Fibroblast of the aortic adventitia (primary cell): ENCODE results near the gene BMP3. TPM values are rescaled to one million over a fixed set of nuclear protein-coding genes. Genes with fewer than 3 reads are reported as not detected.

Experiments used
- DNase-seq: peaks from one replicate; pipeline ENCODE4 v3.0.0-alpha.2; 2010; ENCODE audit warnings: low read depth
- H3K4me3 ChIP-seq: 2 replicates; pipeline ENCODE4 v1.5.1; 2011; ENCODE audit warnings: low read depth, mild to moderate bottlenecking, control low read depth, low read length, moderate library complexity
- total RNA-seq: library from RNA; depleted of rRNA; stranded (reverse); fragments of >200 nt; gene quantifications from 2 replicates; pipeline ENCODE4 v1.2.3, GENCODE V29; 2012; ENCODE audit warnings: low replicate concordance
- TF ChIP-seq, protein P1 (sequence below): IDR thresholded peaks from 2 replicates; pipeline ENCODE4 v1.5.1; 2011; ENCODE audit warnings: mild to moderate bottlenecking, low read length, control low read depth, inconsistent platforms; ENCODE audit not compliant: insufficient read depth

BMP3 gene
- total RNA-seq, 1 donor = 0.18 TPM

DNA sequence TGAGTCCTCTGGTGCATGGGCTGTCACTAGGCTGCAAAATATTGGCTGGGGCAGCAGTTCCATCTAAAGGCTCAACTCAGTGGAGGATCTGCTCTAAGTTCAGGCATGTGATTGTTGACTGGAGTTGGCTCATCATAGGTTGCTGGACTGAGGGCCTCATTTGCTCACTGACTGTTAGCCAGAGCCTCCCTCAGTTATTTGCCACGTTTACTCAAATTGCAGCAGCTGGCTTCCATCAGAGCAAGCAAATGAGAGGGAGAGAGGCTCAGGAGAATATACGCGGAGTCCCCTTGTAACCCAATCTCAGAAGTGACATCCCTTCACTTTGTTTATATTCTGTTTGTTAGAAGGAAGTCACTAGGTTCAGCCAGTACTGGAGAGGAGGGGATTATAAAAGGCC, 54.1 kb downstream of the BMP3 start:
- TF ChIP-seq, protein P1, sequence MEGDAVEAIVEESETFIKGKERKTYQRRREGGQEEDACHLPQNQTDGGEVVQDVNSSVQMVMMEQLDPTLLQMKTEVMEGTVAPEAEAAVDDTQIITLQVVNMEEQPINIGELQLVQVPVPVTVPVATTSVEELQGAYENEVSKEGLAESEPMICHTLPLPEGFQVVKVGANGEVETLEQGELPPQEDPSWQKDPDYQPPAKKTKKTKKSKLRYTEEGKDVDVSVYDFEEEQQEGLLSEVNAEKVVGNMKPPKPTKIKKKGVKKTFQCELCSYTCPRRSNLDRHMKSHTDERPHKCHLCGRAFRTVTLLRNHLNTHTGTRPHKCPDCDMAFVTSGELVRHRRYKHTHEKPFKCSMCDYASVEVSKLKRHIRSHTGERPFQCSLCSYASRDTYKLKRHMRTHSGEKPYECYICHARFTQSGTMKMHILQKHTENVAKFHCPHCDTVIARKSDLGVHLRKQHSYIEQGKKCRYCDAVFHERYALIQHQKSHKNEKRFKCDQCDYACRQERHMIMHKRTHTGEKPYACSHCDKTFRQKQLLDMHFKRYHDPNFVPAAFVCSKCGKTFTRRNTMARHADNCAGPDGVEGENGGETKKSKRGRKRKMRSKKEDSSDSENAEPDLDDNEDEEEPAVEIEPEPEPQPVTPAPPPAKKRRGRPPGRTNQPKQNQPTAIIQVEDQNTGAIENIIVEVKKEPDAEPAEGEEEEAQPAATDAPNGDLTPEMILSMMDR = no peak
- DNase-seq = peak; percentile 46
- H3K4me3 ChIP-seq = no peak overlapping the region

DNA sequence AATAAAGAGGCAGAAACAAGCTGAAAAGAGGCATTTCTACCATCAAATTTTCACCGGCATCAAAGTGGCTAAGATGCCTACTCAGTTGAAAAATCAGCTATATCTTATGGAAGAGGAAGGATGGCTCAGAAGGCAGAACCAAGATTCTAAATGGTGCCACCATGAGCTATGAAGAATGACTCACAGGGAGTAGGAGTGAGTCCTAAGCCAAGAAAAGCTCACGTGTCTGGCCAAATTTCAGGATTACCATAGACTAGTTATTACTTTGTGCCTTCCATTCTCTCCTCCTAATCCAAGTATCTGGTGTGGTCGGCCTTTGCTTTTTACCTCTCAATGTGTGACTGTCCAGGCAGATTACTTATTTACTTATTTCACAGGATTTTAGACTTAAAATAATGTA, 54.8 kb downstream of the BMP3 start:
- TF ChIP-seq, protein P1 = no peak
- DNase-seq = peak; percentile 17
- no peak overlapping the region for H3K4me3 ChIP-seq

DNA sequence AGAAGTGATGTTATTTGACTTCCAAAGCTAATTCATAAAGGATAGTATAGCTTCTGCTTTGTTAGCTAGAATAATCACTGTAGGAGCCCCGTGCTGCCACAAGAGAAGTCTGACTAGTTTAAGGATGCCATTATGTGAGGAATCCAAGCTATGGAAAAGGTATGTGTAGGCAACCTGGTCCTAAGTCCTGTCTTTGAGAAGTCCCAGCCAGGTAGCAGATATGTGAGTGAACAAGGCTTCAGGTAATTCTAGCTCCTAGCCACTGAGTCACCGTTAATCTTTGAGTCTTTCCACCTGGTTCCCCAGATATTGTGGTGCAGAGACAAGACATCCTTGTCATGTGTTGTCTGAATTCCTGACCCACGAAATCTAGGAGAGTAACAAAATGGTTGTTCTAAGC, 55.5 kb downstream of the BMP3 start:
- H3K4me3 ChIP-seq = no peak overlapping the region
- no peak for DNase-seq
- TF ChIP-seq, protein P1 = no peak

DNA sequence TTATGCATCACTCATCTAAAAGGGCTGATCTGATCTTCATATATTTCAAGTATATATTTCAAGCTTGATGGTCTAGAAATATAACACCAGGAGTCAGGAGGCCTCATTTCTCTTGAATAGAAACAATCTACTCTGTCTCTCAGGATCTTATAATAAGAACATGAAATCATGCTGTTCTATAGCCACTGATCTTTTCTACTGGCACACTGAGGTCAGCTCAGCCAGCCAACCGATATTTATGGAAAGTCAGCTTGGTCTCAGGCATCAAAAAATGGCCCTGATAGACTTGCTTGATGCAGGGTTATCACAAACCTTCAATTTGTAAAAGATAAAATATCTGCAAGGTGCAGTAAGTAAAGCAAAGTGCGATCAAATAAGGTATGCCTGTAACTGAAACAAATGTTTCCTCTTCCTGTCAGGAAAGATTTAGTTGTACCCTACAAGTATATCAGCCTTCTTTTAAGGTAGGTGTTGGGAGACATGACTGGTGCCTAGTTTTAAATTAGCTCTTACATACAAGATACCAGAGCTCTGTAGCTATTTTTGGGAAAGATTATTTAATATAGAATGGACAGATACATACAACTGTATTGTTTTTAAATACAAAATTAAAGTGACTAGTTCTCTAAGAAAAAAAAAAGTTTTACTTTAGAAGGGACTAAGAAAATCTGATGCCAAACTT, 63.4 kb downstream of the BMP3 start:
- DNase-seq = no peak
- TF ChIP-seq, protein P1 = no peak
- H3K4me3 ChIP-seq = no peak overlapping the region

DNA sequence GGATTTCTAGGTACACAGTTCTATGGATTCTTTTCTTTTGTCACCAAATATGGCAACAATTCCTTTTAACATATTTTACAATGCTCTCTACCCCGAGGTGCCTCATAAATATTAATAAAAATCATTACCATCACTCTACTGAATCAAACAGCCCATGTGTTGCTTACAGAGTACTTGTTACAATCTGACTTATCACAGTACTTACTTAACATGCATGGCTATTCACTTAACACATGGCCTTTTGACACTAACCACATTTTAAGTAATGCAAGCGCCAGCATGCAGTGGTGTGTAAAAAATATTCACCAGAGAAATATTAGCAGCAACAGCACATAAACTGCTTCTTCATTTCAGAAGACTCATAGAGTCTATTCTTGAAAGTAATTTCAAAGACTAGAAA, 64.9 kb downstream of the BMP3 start:
- TF ChIP-seq, protein P1 = no peak
- H3K4me3 ChIP-seq = no peak overlapping the region

DNA sequence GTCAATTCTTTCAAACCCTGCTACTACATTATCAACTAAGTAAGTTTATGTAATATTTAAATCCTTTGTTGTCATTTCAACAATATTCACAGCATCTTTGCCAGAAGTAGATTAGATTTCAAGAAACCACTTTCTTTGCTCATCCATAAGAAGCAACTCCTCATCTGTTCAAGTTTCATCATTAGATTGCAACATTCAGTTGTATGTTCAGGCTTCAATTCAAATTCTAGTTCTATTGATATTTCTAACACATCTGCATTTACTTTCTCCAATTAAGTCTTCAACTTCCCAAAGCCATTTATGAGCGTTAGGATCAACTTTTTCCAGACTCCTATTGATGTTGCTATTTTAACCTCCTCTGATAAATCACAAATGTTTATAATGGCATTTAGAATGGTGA, 66.1 kb downstream of the BMP3 start:
- DNase-seq = peak; percentile 45
- H3K4me3 ChIP-seq = no peak overlapping the region
- TF ChIP-seq, protein P1 = no peak

More for the DNA sequence above, 64.9 kb downstream of the BMP3 start:
- DNase-seq = no peak

DNA sequence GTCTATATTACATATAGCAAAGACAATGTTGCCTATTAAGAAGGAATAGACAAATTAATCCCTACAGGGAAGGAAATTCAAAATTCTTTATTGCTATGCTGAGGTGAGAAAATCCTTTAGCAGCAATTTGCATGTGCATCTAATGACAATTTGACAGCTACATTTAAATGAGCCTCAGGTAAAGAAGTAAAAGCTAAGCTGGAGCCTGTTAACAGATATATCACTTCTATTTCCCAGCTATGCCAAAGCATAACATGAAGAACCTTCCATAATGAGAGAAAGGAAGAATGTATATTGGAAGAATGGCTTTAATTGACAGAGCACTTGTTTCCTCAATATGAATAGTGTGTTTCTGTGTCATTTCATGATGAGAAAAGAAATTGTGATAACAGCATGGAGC, 71.6 kb downstream of the BMP3 start:
- no peak overlapping the region for H3K4me3 ChIP-seq
- no peak for DNase-seq
- TF ChIP-seq, protein P1 = no peak
